HEK293 (cell line): Measurements from ENCODE around the gene GTSF1L.

Experiments used
- CTCF ChIA-PET: fragments of 350-600 bp; formaldehyde crosslinking; extraction: SDS; loops from one replicate; lab custom pipeline; 2021; ENCODE audit warnings: antibody characterized with exemption; lab: Yijun Ruan, JAX
- POLR2A ChIA-PET: fragments of 300-600 bp; formaldehyde crosslinking; extraction: SDS; loops from one replicate; lab custom pipeline; 2020; ENCODE audit warnings: antibody characterized with exemption, inconsistent platforms; lab: Yijun Ruan, JAX
- H3K27ac ChIP-seq: fragments of 200-500 bp; sonication (Bioruptor generic); 2 replicates; pipeline ENCODE4 v1.5.1; 2014; ENCODE audit warnings: low read depth, low read length, control low read depth, inconsistent platforms; ENCODE audit errors: extremely low read depth
- H3K36me3 ChIP-seq, 2 experiments: fragments of 200-500 bp in 1 of 2; sonication (Bioruptor generic) in 1 of 2; 1 replicate in 1 of 2; 2 replicates in 1 of 2; pipeline ENCODE4 v1.5.1; 2014 to 2017; ENCODE audit warnings: inconsistent platforms in 2 of 2, low read length in 2 of 2; ENCODE audit not compliant: control insufficient read depth in 2 of 2, insufficient read depth in 1 of 2
- H3K4me1 ChIP-seq: fragments of 200-500 bp; sonication (Bioruptor generic); 2 replicates; pipeline ENCODE4 v1.5.1; 2014; ENCODE audit warnings: mild to moderate bottlenecking, low read length, inconsistent platforms; ENCODE audit not compliant: control insufficient read depth, insufficient read depth
- H3K4me3 ChIP-seq: 2 replicates; pipeline ENCODE4 v1.5.1; 2011; ENCODE audit warnings: low read depth, mild to moderate bottlenecking, control low read depth, low read length, moderate library complexity
- H3K9me3 ChIP-seq: fragments of 200-500 bp; sonication (Bioruptor generic); 2 replicates; pipeline ENCODE4 v1.5.1; 2014; ENCODE audit warnings: low read depth, low read length, inconsistent platforms; ENCODE audit not compliant: control insufficient read depth, insufficient read depth
- EGR2 ChIP-seq: fragments of 450-650 bp; formaldehyde crosslinking; IDR thresholded peaks from 2 replicates; pipeline ENCODE4 v1.5.1; 2016; ENCODE audit warnings: low read depth, missing biosample characterization, missing genetic modification characterization
- GLIS2 ChIP-seq: fragments of 450-650 bp; formaldehyde crosslinking; IDR thresholded peaks from 2 replicates; pipeline ENCODE4 v1.5.1; 2016; ENCODE audit warnings: missing biosample characterization, missing genetic modification characterization
- HOXD13 ChIP-seq: sonication (generic); formaldehyde crosslinking; IDR thresholded peaks from 2 replicates; pipeline ENCODE4 v1.8.0; 2022; ENCODE audit warnings: missing genetic modification reagents, borderline replicate concordance
- KLF9 ChIP-seq: fragments of 450-650 bp; formaldehyde crosslinking; IDR thresholded peaks from 2 replicates; pipeline ENCODE4 v1.5.1; 2016; ENCODE audit warnings: missing biosample characterization, missing genetic modification characterization, low read depth
- SETDB1 ChIP-seq: IDR thresholded peaks from one replicate; pipeline ENCODE4 v1.6.1; 2017; ENCODE audit warnings: mild to moderate bottlenecking, low read length, moderate library complexity, mixed read lengths; ENCODE audit not compliant: insufficient read length
- SP7 ChIP-seq: fragments of 450-650 bp; formaldehyde crosslinking; IDR thresholded peaks from 2 replicates; pipeline ENCODE4 v1.5.1; 2016; ENCODE audit warnings: missing biosample characterization, missing genetic modification characterization
- ZBTB48 ChIP-seq: fragments of 450-650 bp; formaldehyde crosslinking; IDR thresholded peaks from 2 replicates; pipeline ENCODE4 v1.5.1; 2016; ENCODE audit warnings: missing biosample characterization, missing genetic modification characterization
- ZNF10 ChIP-seq: fragments of 450-650 bp; formaldehyde crosslinking; IDR thresholded peaks from 2 replicates; pipeline ENCODE4 v1.5.1; 2017; ENCODE audit warnings: missing biosample characterization, missing genetic modification characterization
- ZNF133 ChIP-seq: fragments of 450-650 bp; formaldehyde crosslinking; IDR thresholded peaks from 2 replicates; pipeline ENCODE4 v1.5.1; 2016; ENCODE audit warnings: missing biosample characterization, missing genetic modification characterization
- ZNF221 ChIP-seq: fragments of 450-650 bp; formaldehyde crosslinking; IDR thresholded peaks from 2 replicates; pipeline ENCODE4 v1.5.1; 2017; ENCODE audit warnings: missing biosample characterization, missing genetic modification characterization, borderline replicate concordance
- ZNF239 ChIP-seq: fragments of 450-650 bp; formaldehyde crosslinking; IDR thresholded peaks from 2 replicates; pipeline ENCODE4 v1.5.1; 2016; ENCODE audit warnings: missing biosample characterization, missing genetic modification characterization
- ZNF302 ChIP-seq: fragments of 450-650 bp; formaldehyde crosslinking; IDR thresholded peaks from 2 replicates; pipeline ENCODE4 v1.5.1; 2016; ENCODE audit warnings: missing biosample characterization, missing genetic modification characterization, low read depth
- ZNF426 ChIP-seq: fragments of 450-650 bp; formaldehyde crosslinking; IDR thresholded peaks from 2 replicates; pipeline ENCODE4 v1.5.1; 2017; ENCODE audit warnings: missing biosample characterization, missing genetic modification characterization, mild to moderate bottlenecking, inconsistent platforms, moderate library complexity
- ZNF548 ChIP-seq: fragments of 450-650 bp; formaldehyde crosslinking; IDR thresholded peaks from 2 replicates; pipeline ENCODE4 v1.5.1; 2016; ENCODE audit warnings: missing biosample characterization, missing genetic modification characterization
- ZNF561 ChIP-seq: fragments of 450-650 bp; IDR thresholded peaks from 2 replicates; pipeline ENCODE4 v1.5.1; 2018; ENCODE audit warnings: missing biosample characterization, missing genetic modification characterization, borderline replicate concordance
- ZNF623 ChIP-seq: fragments of 450-650 bp; formaldehyde crosslinking; IDR thresholded peaks from 2 replicates; pipeline ENCODE4 v1.5.1; 2016; ENCODE audit warnings: missing biosample characterization, missing genetic modification characterization
- TF ChIP-seq, protein P1 (sequence below): fragments of 450-650 bp; formaldehyde crosslinking; IDR thresholded peaks from 2 replicates; pipeline ENCODE4 v1.5.1; 2016; ENCODE audit warnings: missing biosample characterization, missing genetic modification characterization, low read depth
- TF ChIP-seq, protein P2 (sequence below): fragments of 450-650 bp; formaldehyde crosslinking; IDR thresholded peaks from 2 replicates; pipeline ENCODE4 v1.5.1; 2016; ENCODE audit warnings: missing biosample characterization, missing genetic modification characterization

Gene GTSF1L

DNA sequence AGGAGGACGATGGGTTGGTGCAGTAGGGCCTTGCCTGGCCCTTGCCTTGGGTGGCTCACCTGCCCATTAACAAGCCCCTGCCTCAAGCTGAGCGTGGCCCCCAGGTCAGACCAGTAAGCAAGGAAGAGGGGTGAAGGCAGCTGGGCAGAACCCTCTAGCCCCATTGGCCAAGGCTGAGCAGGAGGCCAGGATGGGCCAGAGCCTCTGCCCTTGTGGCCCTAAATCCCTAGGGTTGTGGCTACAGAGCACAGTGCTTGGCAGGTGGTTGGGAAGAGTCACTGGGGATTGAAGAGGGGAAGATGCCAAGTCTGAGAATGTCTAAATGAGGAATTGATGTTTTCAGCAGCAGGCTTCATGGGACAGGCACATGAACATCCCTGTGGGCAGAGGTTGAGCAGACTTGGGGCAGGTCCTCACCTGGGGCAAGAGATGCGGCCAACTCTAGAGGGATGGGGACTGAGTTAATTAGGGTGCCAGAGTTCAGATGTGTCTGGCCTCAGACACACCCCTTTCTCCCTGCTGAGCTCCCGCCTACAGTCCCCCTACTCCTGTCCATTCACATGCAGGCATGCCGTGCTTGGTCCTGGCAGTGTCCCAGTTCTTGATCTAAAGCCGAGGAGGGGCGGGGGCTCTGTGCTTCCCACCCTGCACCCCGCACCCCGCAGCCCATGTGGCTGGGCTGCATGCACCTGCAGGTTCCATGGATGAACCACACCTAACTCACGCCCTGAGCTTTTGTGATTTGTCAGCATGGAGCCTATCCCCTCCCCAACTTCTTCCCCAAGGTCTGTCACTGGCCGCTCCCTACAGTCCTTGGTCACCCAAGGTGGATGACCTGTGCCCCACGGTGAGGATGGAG is 9.8 kb downstream of the GTSF1L start:
- CTCF ChIA-PET, result interaction anchor here (0.6 to 1.8 kb wide), 3 partner anchors 10 to 238 kb away, joined by 3 to 7 read pairs (median 3); no protein-coding TSS in a partner anchor
- no peaks in the 10 kb centered on the region for H3K4me1 ChIP-seq
- TF ChIP-seq SP7 (tag by site-specific recombination) (peak; percentile 13; the same call in 1 of the 2 replicates), ZNF623 (tag by site-specific recombination) (no peak), KLF9 (peak; percentile 13; the same call in 1 of the 2 replicates), ZNF548 (tag by site-specific recombination) (no peak), ZNF302 (tag by site-specific recombination) (no peak), ZNF133 (tag by site-specific recombination) (no peak), HOXD13 (CRISPR knock-in tag) (no peak), ZNF10 (tag by site-specific recombination) (no peak), ZNF561 (no peak), EGR2 (tag by site-specific recombination) (no peak), ZNF239 (no peak), ZBTB48 (tag by site-specific recombination) (no peak)
- TF ChIP-seq, protein P1, sequence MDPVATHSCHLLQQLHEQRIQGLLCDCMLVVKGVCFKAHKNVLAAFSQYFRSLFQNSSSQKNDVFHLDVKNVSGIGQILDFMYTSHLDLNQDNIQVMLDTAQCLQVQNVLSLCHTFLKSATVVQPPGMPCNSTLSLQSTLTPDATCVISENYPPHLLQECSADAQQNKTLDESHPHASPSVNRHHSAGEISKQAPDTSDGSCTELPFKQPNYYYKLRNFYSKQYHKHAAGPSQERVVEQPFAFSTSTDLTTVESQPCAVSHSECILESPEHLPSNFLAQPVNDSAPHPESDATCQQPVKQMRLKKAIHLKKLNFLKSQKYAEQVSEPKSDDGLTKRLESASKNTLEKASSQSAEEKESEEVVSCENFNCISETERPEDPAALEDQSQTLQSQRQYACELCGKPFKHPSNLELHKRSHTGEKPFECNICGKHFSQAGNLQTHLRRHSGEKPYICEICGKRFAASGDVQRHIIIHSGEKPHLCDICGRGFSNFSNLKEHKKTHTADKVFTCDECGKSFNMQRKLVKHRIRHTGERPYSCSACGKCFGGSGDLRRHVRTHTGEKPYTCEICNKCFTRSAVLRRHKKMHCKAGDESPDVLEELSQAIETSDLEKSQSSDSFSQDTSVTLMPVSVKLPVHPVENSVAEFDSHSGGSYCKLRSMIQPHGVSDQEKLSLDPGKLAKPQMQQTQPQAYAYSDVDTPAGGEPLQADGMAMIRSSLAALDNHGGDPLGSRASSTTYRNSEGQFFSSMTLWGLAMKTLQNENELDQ (tag by site-specific recombination), result no peak
- POLR2A ChIA-PET, result no interaction called here
- no peaks in the 10 kb centered on the region for H3K9me3 ChIP-seq
- H3K27ac ChIP-seq, result no peak overlapping the region
- peaks cover 0 to 55% of the 10 kb centered on the region in 2 experiments; a peak in 2 of 3 replicates for H3K36me3 ChIP-seq
- H3K4me3 ChIP-seq, result no peak overlapping the region

DNA sequence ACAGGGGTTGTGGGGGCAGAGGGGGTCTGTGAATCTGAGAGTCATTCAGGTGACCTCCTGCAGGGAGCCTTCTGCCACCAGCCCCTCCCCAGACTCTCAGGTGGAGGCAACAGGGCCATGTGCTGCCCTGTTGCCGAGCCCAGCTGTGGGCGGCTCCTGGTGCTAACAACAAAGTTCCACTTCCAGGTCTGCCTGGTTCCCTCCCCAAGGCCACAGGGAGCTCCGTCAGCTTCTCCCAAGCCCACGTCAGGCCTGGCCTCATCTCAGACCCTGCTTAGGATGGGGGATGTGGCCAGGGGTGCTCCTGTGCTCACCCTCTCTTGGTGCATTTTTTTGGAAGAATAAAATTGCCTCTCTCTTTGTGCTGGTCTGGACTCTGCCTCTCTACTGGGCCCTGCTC is 10.7 kb downstream of the GTSF1L start:
- POLR2A ChIA-PET, result no interaction called here
- Histone ChIP-seq H3K9me3 (no peaks in the 10 kb centered on the region), H3K36me3 (peaks cover 0 to 64% of the 10 kb centered on the region in 2 experiments; a peak in 2 of 3 replicates), H3K4me1 (no peaks in the 10 kb centered on the region), H3K4me3 (no peak overlapping the region), H3K27ac (no peak overlapping the region)
- CTCF ChIA-PET, result no interaction called here
- no peak for TF ChIP-seq ZNF221 (tag by site-specific recombination)
- TF ChIP-seq SETDB1, result no peak

DNA sequence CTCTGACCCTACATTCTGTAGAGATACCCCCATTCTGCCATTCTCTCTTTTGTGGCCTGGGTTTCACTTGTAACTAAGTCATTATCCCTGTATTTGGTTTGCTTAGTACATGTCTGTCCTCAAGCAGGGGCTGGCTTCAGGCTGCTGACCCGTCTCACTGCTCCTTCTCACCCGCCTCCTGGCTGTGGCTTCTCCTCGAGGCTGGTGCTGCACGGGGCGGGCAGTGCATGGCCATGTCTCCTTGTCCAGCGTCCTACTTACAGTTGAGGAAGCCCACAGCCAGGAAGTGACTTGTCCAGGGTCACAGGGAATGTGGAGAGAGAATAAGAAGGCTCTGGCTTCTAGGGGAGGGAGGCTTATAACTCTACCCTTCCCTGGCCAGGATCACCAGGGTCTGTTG is 11.3 kb downstream of the GTSF1L start:
- TF ChIP-seq ZNF426 (tag by site-specific recombination) (no peak), GLIS2 (tag by site-specific recombination) (0 out of 2 replicates have a peak, but pooled peaks have one; percentile 5)
- TF ChIP-seq, protein P2, sequence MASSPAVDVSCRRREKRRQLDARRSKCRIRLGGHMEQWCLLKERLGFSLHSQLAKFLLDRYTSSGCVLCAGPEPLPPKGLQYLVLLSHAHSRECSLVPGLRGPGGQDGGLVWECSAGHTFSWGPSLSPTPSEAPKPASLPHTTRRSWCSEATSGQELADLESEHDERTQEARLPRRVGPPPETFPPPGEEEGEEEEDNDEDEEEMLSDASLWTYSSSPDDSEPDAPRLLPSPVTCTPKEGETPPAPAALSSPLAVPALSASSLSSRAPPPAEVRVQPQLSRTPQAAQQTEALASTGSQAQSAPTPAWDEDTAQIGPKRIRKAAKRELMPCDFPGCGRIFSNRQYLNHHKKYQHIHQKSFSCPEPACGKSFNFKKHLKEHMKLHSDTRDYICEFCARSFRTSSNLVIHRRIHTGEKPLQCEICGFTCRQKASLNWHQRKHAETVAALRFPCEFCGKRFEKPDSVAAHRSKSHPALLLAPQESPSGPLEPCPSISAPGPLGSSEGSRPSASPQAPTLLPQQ (tag by site-specific recombination), result no peak
- CTCF ChIA-PET, result interaction anchor here (1.6 kb wide), 1 partner anchor 177 kb away, joined by 3 read pairs; no protein-coding TSS in a partner anchor
- Histone ChIP-seq H3K9me3 (no peaks in the 10 kb centered on the region), H3K36me3 (peaks cover 0 to 70% of the 10 kb centered on the region in 2 experiments; a peak in 2 of 3 replicates), H3K27ac (no peak overlapping the region), H3K4me3 (no peak overlapping the region), H3K4me1 (no peaks in the 10 kb centered on the region)
- POLR2A ChIA-PET, result no interaction called here
